ENCODE data around the gene PPP2R2D. TPM values are rescaled to one million over a fixed set of nuclear protein-coding genes. Genes with fewer than 3 reads are reported as not detected.

PPP2R2D gene
- total RNA-seq, 1 experiment from 2014 or later = 23.5 TPM

DNA sequence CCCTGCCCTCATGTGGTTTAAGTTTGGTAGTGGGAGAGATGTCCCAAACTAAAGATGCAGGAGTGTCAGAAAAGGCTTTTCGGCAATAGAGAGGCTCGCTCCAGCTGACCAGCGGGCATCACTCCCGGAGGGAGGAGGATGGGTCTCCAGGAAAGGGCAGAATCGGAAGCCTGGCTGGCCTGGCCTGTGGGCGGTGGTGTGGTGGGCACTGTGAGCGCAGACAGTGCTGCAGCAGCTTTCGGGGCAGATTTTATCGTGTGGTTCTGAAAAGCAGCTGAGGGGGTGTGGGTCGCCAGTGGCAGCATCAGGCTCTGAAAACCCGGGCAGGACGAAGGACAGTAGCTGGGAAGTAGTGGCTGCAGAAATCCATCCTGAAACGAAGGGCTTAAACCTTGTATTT is 68.1 kb downstream of the PPP2R2D start:
- Histone ChIP-seq H3F3A (ENCODE audit: insufficient read depth, low read depth) (no peaks in the 10 kb centered on the region), H3K4me2 (no peak overlapping the region), H3K4me1 (replicated peaks; ENCODE audit: insufficient read depth) (no peaks in the 10 kb centered on the region), H4K20me1 (ENCODE audit: insufficient read depth) (no peaks in the 10 kb centered on the region), H3K9me3 (ENCODE audit: insufficient read depth, low read depth) (no peaks in the 10 kb centered on the region), H3K27ac (no peak overlapping the region), H3K36me3 (ENCODE audit: low read depth) (no peaks in the 10 kb centered on the region), H2AFZ (no peak overlapping the region), H3K27me3 (ENCODE audit: insufficient read depth, low read depth) (no peaks in the 10 kb centered on the region), H3K9me2 (ENCODE audit: insufficient read depth) (no peaks in the 10 kb centered on the region), H3K4me3 (no peak overlapping the region), H3K79me2 (ENCODE audit: low read depth) (no peaks in the 10 kb centered on the region)
- no peak for DNase-seq
- ChIA-PET CTCF (no interaction called here), POLR2A (ENCODE audit: unreplicated experiment) (no interaction called here)
- intact Hi-C loops (cut with micrococcal nuclease; ENCODE audit: unreplicated experiment) = no loop called here
- no peak for TF ChIP-seq EZH2 (IDR thresholded peaks at IDR 0.05; ENCODE audit: low read depth)
- TF ChIP-seq, protein P1, sequence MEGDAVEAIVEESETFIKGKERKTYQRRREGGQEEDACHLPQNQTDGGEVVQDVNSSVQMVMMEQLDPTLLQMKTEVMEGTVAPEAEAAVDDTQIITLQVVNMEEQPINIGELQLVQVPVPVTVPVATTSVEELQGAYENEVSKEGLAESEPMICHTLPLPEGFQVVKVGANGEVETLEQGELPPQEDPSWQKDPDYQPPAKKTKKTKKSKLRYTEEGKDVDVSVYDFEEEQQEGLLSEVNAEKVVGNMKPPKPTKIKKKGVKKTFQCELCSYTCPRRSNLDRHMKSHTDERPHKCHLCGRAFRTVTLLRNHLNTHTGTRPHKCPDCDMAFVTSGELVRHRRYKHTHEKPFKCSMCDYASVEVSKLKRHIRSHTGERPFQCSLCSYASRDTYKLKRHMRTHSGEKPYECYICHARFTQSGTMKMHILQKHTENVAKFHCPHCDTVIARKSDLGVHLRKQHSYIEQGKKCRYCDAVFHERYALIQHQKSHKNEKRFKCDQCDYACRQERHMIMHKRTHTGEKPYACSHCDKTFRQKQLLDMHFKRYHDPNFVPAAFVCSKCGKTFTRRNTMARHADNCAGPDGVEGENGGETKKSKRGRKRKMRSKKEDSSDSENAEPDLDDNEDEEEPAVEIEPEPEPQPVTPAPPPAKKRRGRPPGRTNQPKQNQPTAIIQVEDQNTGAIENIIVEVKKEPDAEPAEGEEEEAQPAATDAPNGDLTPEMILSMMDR (conservative IDR thresholded peaks at IDR 0.05) = no peak
- no TSS peak for BruUV-seq (replicated peaks)

DNA sequence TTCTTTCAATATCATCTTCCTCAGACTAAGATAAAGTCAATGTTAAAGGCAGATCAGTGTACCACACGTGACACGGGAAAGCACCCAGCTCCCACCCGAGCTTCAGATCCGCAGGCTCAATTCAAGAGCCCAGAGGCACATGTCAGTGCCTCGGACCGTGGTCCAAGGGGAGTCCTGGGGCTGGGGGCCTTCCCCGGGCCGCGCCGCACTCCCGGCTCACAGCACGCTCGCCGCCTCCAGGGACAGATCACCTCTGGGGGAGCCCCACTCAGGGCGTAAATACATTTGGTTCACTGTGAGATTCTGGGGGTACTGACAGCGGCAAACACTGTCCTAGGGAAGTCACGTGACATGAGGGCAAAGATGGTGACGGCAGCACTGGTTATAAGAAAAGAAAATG is 70.1 kb downstream of the PPP2R2D start:
- Histone ChIP-seq H3K27ac (no peak overlapping the region), H3K27me3 (ENCODE audit: insufficient read depth, low read depth) (no peaks in the 10 kb centered on the region), H3K4me2 (no peak overlapping the region), H4K20me1 (ENCODE audit: insufficient read depth) (no peaks in the 10 kb centered on the region), H3K36me3 (ENCODE audit: low read depth) (no peaks in the 10 kb centered on the region), H3K79me2 (ENCODE audit: low read depth) (no peaks in the 10 kb centered on the region), H3K4me1 (replicated peaks; ENCODE audit: insufficient read depth) (no peaks in the 10 kb centered on the region), H3F3A (ENCODE audit: insufficient read depth, low read depth) (no peaks in the 10 kb centered on the region), H3K9me3 (ENCODE audit: insufficient read depth, low read depth) (no peaks in the 10 kb centered on the region), H2AFZ (no peak overlapping the region), H3K9me2 (ENCODE audit: insufficient read depth) (no peaks in the 10 kb centered on the region), H3K4me3 (no peak overlapping the region)
- DNase-seq = no peak
- ChIA-PET CTCF (no interaction called here), POLR2A (ENCODE audit: unreplicated experiment) (no interaction called here)
- no peak for TF ChIP-seq EZH2 (IDR thresholded peaks at IDR 0.05; ENCODE audit: low read depth)
- TF ChIP-seq, protein P1 (conservative IDR thresholded peaks at IDR 0.05) = no peak
- BruUV-seq (replicated peaks) = no TSS peak
- intact Hi-C loops (cut with micrococcal nuclease; ENCODE audit: unreplicated experiment) = no loop called here

DNA sequence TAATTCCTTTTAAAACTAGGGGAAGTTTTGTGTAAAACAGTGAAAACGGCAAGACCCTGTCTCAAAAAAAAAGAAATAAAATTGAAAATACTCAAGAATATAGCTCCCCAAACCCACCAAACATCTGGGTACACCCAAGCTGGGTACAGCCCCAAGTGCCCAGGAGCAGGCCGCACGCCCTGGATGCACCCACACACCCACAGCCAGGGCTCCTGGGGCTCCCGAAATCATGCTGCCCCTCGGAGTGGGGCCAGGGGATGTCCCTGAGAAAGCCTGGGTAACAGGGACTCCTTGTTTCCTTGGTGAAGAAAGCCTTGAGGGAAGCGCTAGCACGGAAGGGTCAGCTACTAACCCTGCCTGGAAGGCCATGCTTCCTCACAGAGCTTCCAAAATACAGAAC is 70.8 kb downstream of the PPP2R2D start:
- Histone ChIP-seq H3K27ac (no peak overlapping the region), H3K9me3 (ENCODE audit: insufficient read depth, low read depth) (no peaks in the 10 kb centered on the region), H3K4me2 (no peak overlapping the region), H3K4me1 (replicated peaks; ENCODE audit: insufficient read depth) (no peaks in the 10 kb centered on the region), H3F3A (ENCODE audit: insufficient read depth, low read depth) (no peaks in the 10 kb centered on the region), H3K79me2 (ENCODE audit: low read depth) (no peaks in the 10 kb centered on the region), H3K36me3 (ENCODE audit: low read depth) (no peaks in the 10 kb centered on the region), H3K4me3 (no peak overlapping the region), H2AFZ (no peak overlapping the region), H4K20me1 (ENCODE audit: insufficient read depth) (no peaks in the 10 kb centered on the region), H3K27me3 (ENCODE audit: insufficient read depth, low read depth) (no peaks in the 10 kb centered on the region), H3K9me2 (ENCODE audit: insufficient read depth) (no peaks in the 10 kb centered on the region)
- ChIA-PET POLR2A (ENCODE audit: unreplicated experiment) (no interaction called here), CTCF (no interaction called here)
- intact Hi-C loops (cut with micrococcal nuclease; ENCODE audit: unreplicated experiment) = no loop called here
- DNase-seq = no peak
- TF ChIP-seq EZH2 (IDR thresholded peaks at IDR 0.05; ENCODE audit: low read depth) = no peak
- TF ChIP-seq, protein P1 (conservative IDR thresholded peaks at IDR 0.05) = no peak
- no TSS peak for BruUV-seq (replicated peaks)

Data from PC-9 (cell line).